ENCODE measurements around the gene SH2D3A. TPM values are rescaled to one million over a fixed set of nuclear protein-coding genes. Genes with fewer than 3 reads are reported as not detected.

The SH2D3A gene
- total RNA-seq, 1 experiment from 2014 or later = 75.7 TPM

DNA sequence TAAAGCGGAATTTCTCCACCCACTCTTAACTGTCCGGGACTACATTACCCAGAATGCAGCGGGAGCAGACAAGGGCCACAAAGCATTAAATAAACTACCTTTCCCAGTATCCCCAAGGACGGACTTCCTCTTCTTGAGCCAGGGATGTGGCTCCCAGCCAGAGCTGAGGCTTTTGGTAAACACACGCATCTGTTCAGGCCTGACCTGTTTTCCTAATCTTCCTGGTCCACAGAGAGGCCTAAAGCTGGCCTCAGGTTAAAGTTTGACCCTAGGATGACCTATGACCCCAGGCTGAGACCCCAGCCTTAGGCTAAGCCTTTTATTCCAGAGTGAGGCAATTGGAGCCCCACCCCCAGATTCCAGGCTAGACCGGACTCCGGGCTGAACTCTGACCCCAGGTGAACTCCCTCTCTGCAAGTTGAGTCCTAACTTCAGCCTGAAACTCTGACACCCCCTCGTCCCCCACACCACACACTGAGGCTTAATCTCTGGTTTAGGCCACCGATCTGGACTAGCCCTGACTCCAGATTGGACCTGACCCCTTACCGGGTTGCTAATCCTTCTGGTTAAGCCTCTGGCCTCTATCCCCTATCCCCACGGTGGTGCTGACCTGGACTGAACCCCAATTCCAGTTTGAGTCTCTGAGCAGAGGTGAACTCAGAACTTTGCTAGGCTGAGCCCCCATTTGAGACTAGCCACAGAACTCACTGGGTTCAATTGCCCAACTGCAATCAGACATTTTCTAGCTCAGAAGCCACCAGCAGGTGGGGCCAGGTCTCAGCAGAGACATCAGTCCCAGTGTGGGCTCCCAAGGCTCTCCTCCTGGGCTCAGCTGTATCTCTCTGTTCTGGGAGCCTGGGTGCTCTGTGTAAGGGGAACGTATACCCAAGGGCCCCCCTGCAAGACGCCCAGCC is 29.1 kb downstream of the SH2D3A start:
- no peaks in the 10 kb centered on the region for H3K27me3 ChIP-seq (ENCODE audit: insufficient read depth, low read length)
- no peaks in the 10 kb centered on the region for H4K20me1 ChIP-seq (ENCODE audit: insufficient read depth)
- no peaks in the 10 kb centered on the region for H3K9me3 ChIP-seq (ENCODE audit: control insufficient read depth in 1 of 2, insufficient read depth in 1 of 2, low read depth in 1 of 2, low read length in 2 of 2)
- peak overlapping the region; percentile 69 for H3K9ac ChIP-seq (ENCODE audit: low read length)
- peak overlapping the region; percentile 50 to 99 for H3K4me3 ChIP-seq (replicated peaks in 1 of 2; ENCODE audit: low read depth in 1 of 2, low read length in 2 of 2)
- H3K9me2 ChIP-seq (ENCODE audit: insufficient read depth) = no peaks in the 10 kb centered on the region
- peaks cover 37 to 51% of the 10 kb centered on the region in 2 experiments for H3K4me1 ChIP-seq (ENCODE audit: control insufficient read depth in 1 of 2, insufficient read depth in 2 of 2, low read length in 2 of 2)
- peak overlapping the region; percentile 86 for H3K27ac ChIP-seq (ENCODE audit: low read depth, low read length)
- DNase-seq (ENCODE audit: low read depth, low spot score) = no peak
- ATAC-seq = peak; percentile 34
- intact Hi-C loops (cut with micrococcal nuclease) = loop anchor here (1.0 to 5.0 kb wide), 2 partner anchors 125 to 366 kb away; partner anchors contain the start of gene ALKBH7
- TF ChIP-seq POLR2AphosphoS5 (IDR thresholded peaks at IDR 0.05; ENCODE audit: low read depth, low read length) (peak; percentile 14; the same call in 1 of the 2 replicates), YY1 (IDR thresholded peaks at IDR 0.05; ENCODE audit: extremely low read depth, insufficient replicate concordance, low read depth, low read length) (peak; percentile 33)
- TF ChIP-seq, protein P1, sequence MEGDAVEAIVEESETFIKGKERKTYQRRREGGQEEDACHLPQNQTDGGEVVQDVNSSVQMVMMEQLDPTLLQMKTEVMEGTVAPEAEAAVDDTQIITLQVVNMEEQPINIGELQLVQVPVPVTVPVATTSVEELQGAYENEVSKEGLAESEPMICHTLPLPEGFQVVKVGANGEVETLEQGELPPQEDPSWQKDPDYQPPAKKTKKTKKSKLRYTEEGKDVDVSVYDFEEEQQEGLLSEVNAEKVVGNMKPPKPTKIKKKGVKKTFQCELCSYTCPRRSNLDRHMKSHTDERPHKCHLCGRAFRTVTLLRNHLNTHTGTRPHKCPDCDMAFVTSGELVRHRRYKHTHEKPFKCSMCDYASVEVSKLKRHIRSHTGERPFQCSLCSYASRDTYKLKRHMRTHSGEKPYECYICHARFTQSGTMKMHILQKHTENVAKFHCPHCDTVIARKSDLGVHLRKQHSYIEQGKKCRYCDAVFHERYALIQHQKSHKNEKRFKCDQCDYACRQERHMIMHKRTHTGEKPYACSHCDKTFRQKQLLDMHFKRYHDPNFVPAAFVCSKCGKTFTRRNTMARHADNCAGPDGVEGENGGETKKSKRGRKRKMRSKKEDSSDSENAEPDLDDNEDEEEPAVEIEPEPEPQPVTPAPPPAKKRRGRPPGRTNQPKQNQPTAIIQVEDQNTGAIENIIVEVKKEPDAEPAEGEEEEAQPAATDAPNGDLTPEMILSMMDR (IDR thresholded peaks at IDR 0.05 in 2 of 3, conservative IDR thresholded peaks at IDR 0.05 in 1 of 3; ENCODE audit: borderline replicate concordance in 1 of 3, insufficient read depth in 1 of 3, low read depth in 2 of 3, low read length in 2 of 3) = peak in 2 of 3 experiments; percentile 72 to 78; a peak in 4 of 6 replicates
- TF ChIP-seq, protein P2, sequence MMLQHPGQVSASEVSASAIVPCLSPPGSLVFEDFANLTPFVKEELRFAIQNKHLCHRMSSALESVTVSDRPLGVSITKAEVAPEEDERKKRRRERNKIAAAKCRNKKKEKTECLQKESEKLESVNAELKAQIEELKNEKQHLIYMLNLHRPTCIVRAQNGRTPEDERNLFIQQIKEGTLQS (IDR thresholded peaks at IDR 0.05) = no peak
- H2AFZ ChIP-seq (ENCODE audit: low read depth, low read length, poor library complexity, severe bottlenecking) = peak overlapping the region; percentile 37
- H3K79me2 ChIP-seq (ENCODE audit: insufficient read depth, low read length) = peaks cover 52% of the 10 kb centered on the region
- peaks cover 9 to 14% of the 10 kb centered on the region in 2 experiments; a peak in 3 of 4 replicates for H3K36me3 ChIP-seq (ENCODE audit: control insufficient read depth in 1 of 2, insufficient read depth in 2 of 2, low read length in 2 of 2)
- RAD21 ChIA-PET (ENCODE audit: low non-redundant PET in 1 of 2, low total read pairs in 2 of 2, uncharacterized antibody in 2 of 2, unreplicated experiment in 2 of 2) = interaction anchor here (0.6 to 2.3 kb wide), 7 partner anchors 14 to 222 kb away, joined by 3 to 16 read pairs (median 5); no protein-coding TSS in a partner anchor
- POLR2A ChIA-PET = interaction anchor here (0.6 to 3.1 kb wide), 7 partner anchors 16 to 221 kb away, joined by 3 to 13 read pairs (median 5); partner anchors contain the start of genes SH2D3A and TNFSF9
- no TSS peak for BruUV-seq (replicated peaks)
- peak overlapping the region; percentile 91 for H3K4me2 ChIP-seq (ENCODE audit: low read length)
- CTCF ChIA-PET = interaction anchor here (0.7 to 3.9 kb wide), 11 partner anchors 10 to 221 kb away, joined by 3 to 91 read pairs (median 3); no protein-coding TSS in a partner anchor

All from HCT116 (cell line).